Cardiac fibroblast (primary cell): ENCODE measurements around the gene MCOLN2.
A peak's percentile ranks its signal among the peaks of the same experiment; 100 is the strongest.

Experiments used
- DNase-seq, 2 donors: peaks; one replicate each; pipeline versions ENCODE4 v3.0.0 to v3.0.0-alpha.2; 2010; ENCODE audit warnings: low read depth in 2 of 2
- H3K4me3 ChIP-seq, 2 donors: replicated peaks in 1 of 2; 1 replicate in 1 of 2; 2 replicates in 1 of 2; pipeline ENCODE4 v1.5.1; 2011; ENCODE audit warnings: low read depth in 2 of 2, low read length in 2 of 2, mild to moderate bottlenecking in 2 of 2, moderate library complexity in 1 of 2
- CTCF ChIP-seq: IDR thresholded peaks from one replicate; pipeline ENCODE4 v1.5.1; 2011; ENCODE audit warnings: low read depth, mild to moderate bottlenecking, low read length, inconsistent platforms

Gene MCOLN2

GRCh38 chr1:84946631-84947030, 50.3 kb downstream of the MCOLN2 start:
- DNase-seq: peak in 1 of 2 donors; percentile 25
- H3K4me3 ChIP-seq: no peak overlapping the region
- no peak for TF ChIP-seq CTCF

- peak overlapping the region in 1 of 2 donors; percentile 35 for H3K4me3 ChIP-seq
- TF ChIP-seq CTCF: peak; percentile 79
- peak; percentile 96 for DNase-seq
These were observed 52.0 kb downstream of the MCOLN2 start for GRCh38 chr1:84944767-84945486.

- no peak for DNase-seq
These were observed 55.1 kb downstream of the MCOLN2 start for GRCh38 chr1:84941843-84942242.

GRCh38 chr1:84940481-84940880, 56.4 kb downstream of the MCOLN2 start:
- TF ChIP-seq CTCF: no peak
- no peak overlapping the region for H3K4me3 ChIP-seq

More at GRCh38 chr1:84941843-84942242, 55.1 kb downstream of the MCOLN2 start:
- H3K4me3 ChIP-seq: no peak overlapping the region
- TF ChIP-seq CTCF: no peak

GRCh38 chr1:84939761-84940160, 57.2 kb downstream of the MCOLN2 start:
- no peak overlapping the region for H3K4me3 ChIP-seq
- DNase-seq: no peak
- no peak for TF ChIP-seq CTCF

More at GRCh38 chr1:84940481-84940880, 56.4 kb downstream of the MCOLN2 start:
- no peak for DNase-seq

DNA sequence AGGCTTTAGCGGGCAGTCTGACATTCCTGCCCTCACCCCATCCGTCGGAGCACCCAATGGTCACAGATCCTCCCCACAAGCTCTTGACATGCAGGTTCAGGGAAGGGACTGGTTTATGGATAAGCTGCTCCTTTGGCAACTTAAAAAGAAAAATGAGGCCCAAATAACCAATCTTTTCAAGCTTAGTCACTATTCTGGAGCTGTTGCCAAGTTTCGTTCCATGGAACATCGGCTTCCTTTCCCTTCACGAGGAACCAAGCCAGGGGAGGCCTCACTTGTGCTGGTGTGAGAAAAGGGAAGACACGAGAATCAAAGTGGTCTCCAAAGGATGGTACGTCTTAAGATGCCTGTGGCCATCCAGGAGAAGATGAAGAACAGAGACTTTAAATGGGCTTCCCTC, 57.8 kb downstream of the MCOLN2 start:
- no peak for TF ChIP-seq CTCF
- H3K4me3 ChIP-seq: no peak overlapping the region
- peak; percentile 52 to 60 for DNase-seq
